ENCODE measurements around the gene SORCS2. TPM values are rescaled to one million over a fixed set of nuclear protein-coding genes. Genes with fewer than 3 reads are reported as not detected.

The SORCS2 gene
- total RNA-seq, 1 experiment from 2014 or later, result 0.05 TPM

Other genes with a start within 250 kb of the SORCS2 start
- 2.8 and 7.7 TPM in 2 replicates for gene TADA2B, start 149.2 kb upstream of the SORCS2 start, total RNA-seq (2014; rRNA removed; shearing (Covaris generic))
- 21.1 and 24.5 TPM in 2 replicates for gene GRPEL1, start 124.5 kb upstream of the SORCS2 start, total RNA-seq (2014; rRNA removed; shearing (Covaris generic))
- not detected in 2 replicates for gene PSAPL1, start 242.4 kb downstream of the SORCS2 start, total RNA-seq (2014; rRNA removed; shearing (Covaris generic))